Neuronal stem cell (in vitro differentiated cells): ENCODE data around the gene PAX7.

ENCODE experiments used
- DNase-seq: peaks from one replicate; pipeline ENCODE4 v3.0.0-alpha.2; 2013; ENCODE audit warnings: low spot score
- H2AFZ ChIP-seq: one replicate; pipeline ENCODE4 v1.6.1; 2013; ENCODE audit warnings: mild to moderate bottlenecking, low read length, inconsistent platforms
- H2AK5ac ChIP-seq: 2 replicates; pipeline ENCODE4 v1.6.1; 2013; ENCODE audit warnings: low read depth, mild to moderate bottlenecking, inconsistent platforms, low read length, moderate library complexity, mixed read lengths
- H2BK120ac ChIP-seq: 2 replicates; pipeline ENCODE4 v1.6.1; 2013; ENCODE audit warnings: low read depth, mild to moderate bottlenecking, inconsistent platforms, low read length, moderate library complexity, mixed read lengths
- H2BK12ac ChIP-seq: one replicate; pipeline ENCODE4 v1.6.1; 2013; ENCODE audit warnings: low read length, inconsistent platforms
- H2BK15ac ChIP-seq: 2 replicates; pipeline ENCODE4 v1.6.1; 2013; ENCODE audit warnings: mild to moderate bottlenecking, low read length, inconsistent platforms, mixed read lengths
- H2BK5ac ChIP-seq: one replicate; pipeline ENCODE4 v1.6.1; 2013; ENCODE audit warnings: inconsistent platforms, mild to moderate bottlenecking, low read length, moderate library complexity
- H3K14ac ChIP-seq: one replicate; pipeline ENCODE4 v1.6.1; 2013; ENCODE audit warnings: low read length, inconsistent platforms
- H3K18ac ChIP-seq: 2 replicates; pipeline ENCODE4 v1.6.1; 2013; ENCODE audit warnings: low read length, inconsistent platforms
- H3K23ac ChIP-seq: 2 replicates; pipeline ENCODE4 v1.6.1; 2013; ENCODE audit warnings: low read depth, mild to moderate bottlenecking, mixed read lengths, low read length, inconsistent platforms; ENCODE audit not compliant: poor library complexity
- H3K27ac ChIP-seq: replicated peaks from 3 replicates; pipeline ENCODE4 v1.5.1; 2013; ENCODE audit warnings: low read length, inconsistent platforms
- H3K27me3 ChIP-seq, 3 experiments: 2 replicates each; pipeline ENCODE4 v1.6.1; 2013; ENCODE audit warnings: low read length in 3 of 3, mild to moderate bottlenecking in 2 of 3, inconsistent platforms in 1 of 3, low read depth in 1 of 3, mixed read lengths in 1 of 3, moderate library complexity in 1 of 3; ENCODE audit not compliant: control insufficient read depth in 3 of 3, insufficient read depth in 3 of 3
- H3K36me3 ChIP-seq, 2 donors: replicated peaks in 1 of 2; 2 replicates each; pipeline ENCODE4 v1.6.1; 2013; ENCODE audit warnings: low read length in 2 of 2; ENCODE audit not compliant: control insufficient read depth in 2 of 2, insufficient read depth in 2 of 2
- H3K4ac ChIP-seq: 2 replicates; pipeline ENCODE4 v1.6.1; 2013; ENCODE audit warnings: inconsistent platforms, mild to moderate bottlenecking, low read length, moderate library complexity
- H3K4me1 ChIP-seq, 2 donors: 1 replicate in 1 of 2; 2 replicates in 1 of 2; pipeline ENCODE4 v1.6.1; 2013; ENCODE audit warnings: low read length in 2 of 2, low read depth in 1 of 2; ENCODE audit not compliant: control insufficient read depth in 2 of 2, insufficient read depth in 1 of 2
- H3K4me2 ChIP-seq: one replicate; pipeline ENCODE4 v1.6.1; 2013; ENCODE audit warnings: mild to moderate bottlenecking, low read length, inconsistent platforms; ENCODE audit not compliant: insufficient read depth, poor library complexity, severe bottlenecking
- H3K4me3 ChIP-seq, 2 donors: 2 replicates each; pipeline ENCODE4 v1.5.1; 2013; ENCODE audit warnings: low read length in 2 of 2, mild to moderate bottlenecking in 2 of 2, inconsistent platforms in 1 of 2, moderate library complexity in 1 of 2
- H3K79me1 ChIP-seq: one replicate; pipeline ENCODE4 v1.6.1; 2013; ENCODE audit warnings: low read depth, mild to moderate bottlenecking, inconsistent platforms, low read length, moderate library complexity
- H3K9ac ChIP-seq: one replicate; pipeline ENCODE4 v1.6.1; 2013; ENCODE audit warnings: mild to moderate bottlenecking, low read depth, low read length, inconsistent platforms; ENCODE audit not compliant: poor library complexity
- H3K9me3 ChIP-seq, 2 donors: replicated peaks in 1 of 2; 2 replicates each; pipeline versions ENCODE3 to v1.6.1; 2013; ENCODE audit warnings: low read length in 2 of 2, mild to moderate bottlenecking in 2 of 2, inconsistent platforms in 1 of 2, low read depth in 1 of 2, mixed read lengths in 1 of 2, moderate library complexity in 1 of 2; ENCODE audit not compliant: control insufficient read depth in 2 of 2, insufficient read depth in 1 of 2
- H4K8ac ChIP-seq: one replicate; pipeline ENCODE4 v1.6.1; 2013; ENCODE audit warnings: low read depth, mild to moderate bottlenecking, inconsistent platforms, low read length, moderate library complexity
- H4K91ac ChIP-seq: one replicate; pipeline ENCODE4 v1.6.1; 2013; ENCODE audit warnings: low read length, low read depth, mild to moderate bottlenecking, inconsistent platforms; ENCODE audit not compliant: poor library complexity
- WGBS, 2 donors: extraction: QIAGEN DNeasy Blood & Tissue Kit; methylation state at CpG; one replicate each; pipeline ENCODE4 v1.1.7; 2013; ENCODE audit warnings: missing lambda C conversion rate in 2 of 2, mixed read lengths in 1 of 2; ENCODE audit not compliant: insufficient read length in 2 of 2, insufficient replicate concordance in 1 of 2; ENCODE audit errors: extremely low coverage in 2 of 2; 5-methylcytosine and 5-hydroxymethylcytosine counted together

Gene PAX7

DNA sequence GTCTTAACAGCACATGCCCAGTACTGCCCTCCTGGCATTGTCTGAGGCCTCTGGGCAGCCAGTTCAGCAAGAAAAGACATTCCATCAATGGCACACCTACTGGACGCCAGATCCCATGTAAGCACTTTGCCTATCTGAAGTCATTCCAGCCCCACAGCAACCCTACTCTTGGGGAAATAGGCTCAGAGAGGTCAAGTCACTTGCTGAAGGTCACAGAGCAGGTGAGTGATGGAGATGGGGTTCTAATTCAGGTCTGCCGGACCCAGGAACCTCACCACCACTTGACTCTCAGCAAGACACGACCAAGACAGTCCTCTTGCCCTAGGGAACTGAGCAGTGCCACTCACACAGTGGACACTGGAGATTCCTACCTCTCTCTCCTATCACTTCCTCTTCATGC lies 79.4 kb downstream of the PAX7 start:
- Histone ChIP-seq H2AK5ac (no peak overlapping the region), H2BK120ac (no peak overlapping the region), H3K27ac (no peak overlapping the region), H2BK15ac (no peak overlapping the region), H3K23ac (no peak overlapping the region), H2AFZ (no peak overlapping the region), H3K4me1 (peaks cover 0 to 2% of the 10 kb centered on the region in 2 donors), H3K4me2 (no peak overlapping the region), H3K27me3 (peaks cover 0 to 17% (median 0%) of the 10 kb centered on the region in 3 experiments), H3K9me3 (no peaks in the 10 kb centered on the region), H2BK5ac (no peak overlapping the region), H4K8ac (no peak overlapping the region), H3K9ac (no peak overlapping the region), H3K14ac (no peak overlapping the region), H3K18ac (no peak overlapping the region), H3K36me3 (no peaks in the 10 kb centered on the region), H4K91ac (no peak overlapping the region), H2BK12ac (no peak overlapping the region), H3K79me1 (no peaks in the 10 kb centered on the region), H3K4ac (no peak overlapping the region), H3K4me3 (no peak overlapping the region)
- DNase-seq, result no peak
- WGBS, 2 donors, result no CpG with 5 or more reads among the region's 3 CpGs

DNA sequence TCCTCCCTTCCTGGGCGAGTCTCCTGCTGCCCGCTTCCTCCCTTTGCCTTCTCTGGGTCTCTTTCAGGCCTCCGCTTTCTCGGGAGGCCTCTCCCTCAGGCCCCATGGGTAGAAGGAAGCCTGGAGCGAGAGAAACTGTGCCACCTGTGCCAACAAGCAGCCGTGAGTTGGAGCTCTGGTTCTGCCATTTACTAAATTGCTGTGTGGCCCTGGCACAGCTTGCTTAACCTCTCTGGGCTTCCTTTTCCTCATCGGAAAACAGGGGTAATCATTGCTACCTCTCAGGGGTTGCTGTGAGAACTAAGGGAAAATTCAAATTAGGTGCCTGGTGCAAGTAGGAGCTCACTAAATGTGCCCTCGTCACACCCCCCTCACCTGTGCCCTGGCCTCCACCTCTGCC lies 80.4 kb downstream of the PAX7 start:
- no peak for DNase-seq
- Histone ChIP-seq H4K91ac (no peak overlapping the region), H3K4me2 (no peak overlapping the region), H3K9ac (peak overlapping the region; percentile 24), H3K79me1 (no peaks in the 10 kb centered on the region), H4K8ac (no peak overlapping the region), H3K18ac (no peak overlapping the region), H3K27me3 (peaks cover 0 to 27% (median 7%) of the 10 kb centered on the region in 3 experiments), H3K9me3 (no peaks in the 10 kb centered on the region), H3K14ac (no peak overlapping the region), H2AK5ac (no peak overlapping the region), H3K27ac (no peak overlapping the region), H2AFZ (no peak overlapping the region), H3K4me3 (no peak overlapping the region), H3K23ac (peak overlapping the region; percentile 5), H3K4ac (no peak overlapping the region), H2BK120ac (no peak overlapping the region), H2BK15ac (peak overlapping the region; percentile 50), H3K4me1 (peaks cover 0 to 2% of the 10 kb centered on the region in 2 donors), H2BK5ac (no peak overlapping the region), H3K36me3 (no peaks in the 10 kb centered on the region), H2BK12ac (no peak overlapping the region)
- no CpG with 5 or more reads among the region's 8 CpGs for WGBS, 2 donors

DNA sequence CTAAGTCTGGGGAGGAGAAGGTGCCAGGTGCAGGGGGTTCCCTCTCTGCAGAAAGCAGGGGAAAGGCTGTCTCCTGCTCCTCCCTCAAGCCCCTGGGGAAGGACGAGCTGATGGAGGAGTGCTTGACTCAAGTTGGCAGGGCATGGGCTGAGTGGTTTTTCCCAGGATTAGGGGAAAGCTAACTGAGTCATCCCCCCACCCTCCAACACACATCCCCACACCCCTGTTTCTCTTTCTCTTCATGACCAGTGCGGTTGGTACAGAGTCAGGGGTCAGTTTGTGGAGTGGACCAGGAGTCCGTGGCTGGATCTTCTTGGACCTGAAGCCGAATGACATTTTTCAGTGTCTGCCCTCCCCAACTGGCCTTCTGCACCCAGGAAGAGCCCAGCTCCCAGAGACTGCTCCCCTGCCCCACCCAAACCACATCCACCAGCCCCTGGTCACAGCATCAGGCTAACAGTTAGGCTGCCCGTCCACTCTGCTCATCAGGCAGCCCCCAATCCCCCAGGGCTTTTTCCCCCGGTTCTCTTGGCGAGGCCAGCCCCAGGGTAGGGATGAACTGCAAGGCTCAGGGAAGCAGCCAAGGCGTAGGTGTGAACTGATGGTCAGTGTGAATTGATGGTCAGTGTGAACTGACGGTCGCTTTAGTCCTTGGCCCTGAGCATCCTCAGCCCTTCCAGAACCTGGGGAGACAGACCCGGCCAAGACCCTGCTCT lies 81.0 kb downstream of the PAX7 start:
- Histone ChIP-seq H2BK12ac (no peak overlapping the region), H4K8ac (no peak overlapping the region), H2BK15ac (peak overlapping the region; percentile 50), H3K27me3 (peaks cover 0 to 34% (median 13%) of the 10 kb centered on the region in 3 experiments), H2BK5ac (no peak overlapping the region), H3K79me1 (no peaks in the 10 kb centered on the region), H3K9me3 (no peaks in the 10 kb centered on the region), H3K14ac (no peak overlapping the region), H3K4me1 (peaks cover 0 to 6% of the 10 kb centered on the region in 2 donors), H4K91ac (no peak overlapping the region), H3K4me3 (no peak overlapping the region), H3K36me3 (no peaks in the 10 kb centered on the region), H3K18ac (peak overlapping the region; percentile 36), H3K4ac (no peak overlapping the region), H3K27ac (no peak overlapping the region), H2AFZ (no peak overlapping the region), H3K23ac (no peak overlapping the region), H3K4me2 (no peak overlapping the region), H2BK120ac (no peak overlapping the region), H2AK5ac (peak overlapping the region; percentile 38), H3K9ac (peak overlapping the region; percentile 24)
- WGBS, 2 donors, result no CpG with 5 or more reads among the region's 11 CpGs
- DNase-seq, result no peak

DNA sequence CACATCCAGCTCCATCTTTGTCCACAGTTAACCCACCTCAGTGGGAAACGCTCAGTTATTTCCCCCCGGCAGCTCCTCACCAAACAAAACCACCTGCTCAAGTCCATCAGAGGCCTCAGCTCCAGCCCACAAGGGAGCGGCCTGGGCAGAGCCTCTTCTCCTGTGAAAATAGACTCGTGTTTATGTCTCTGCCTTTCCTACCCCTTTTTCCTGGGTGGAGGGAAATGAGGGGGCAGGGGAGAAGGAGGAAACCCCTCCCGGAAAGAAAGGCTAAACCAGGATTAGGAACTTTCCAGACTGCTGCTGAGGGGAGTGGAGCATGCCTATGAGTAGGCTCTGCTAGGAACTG lies 81.6 kb downstream of the PAX7 start:
- Histone ChIP-seq H3K9me3 (no peaks in the 10 kb centered on the region), H4K91ac (no peak overlapping the region), H3K79me1 (no peaks in the 10 kb centered on the region), H4K8ac (no peak overlapping the region), H3K18ac (no peak overlapping the region), H3K36me3 (no peaks in the 10 kb centered on the region), H3K23ac (no peak overlapping the region), H3K4ac (no peak overlapping the region), H2AK5ac (no peak overlapping the region), H2BK12ac (no peak overlapping the region), H3K4me2 (no peak overlapping the region), H2AFZ (no peak overlapping the region), H2BK5ac (no peak overlapping the region), H3K4me1 (peaks cover 0 to 7% of the 10 kb centered on the region in 2 donors), H3K27ac (no peak overlapping the region), H3K14ac (no peak overlapping the region), H3K4me3 (no peak overlapping the region), H3K9ac (no peak overlapping the region), H3K27me3 (peaks cover under 1 to 36% (median 18%) of the 10 kb centered on the region in 3 experiments), H2BK120ac (no peak overlapping the region), H2BK15ac (no peak overlapping the region)
- no CpG with 5 or more reads among the region's 5 CpGs for WGBS, 2 donors
- no peak for DNase-seq
